Stimulated activated CD4-positive, alpha-beta T cell treated with anti-CD3 and anti-CD28 coated beads, Interleukin-15, amount 100 ng/mL, for 48 hours (primary cell): ENCODE data around the gene TNS3.
"Not testable (repeated sequence)": the region's sequence is repeated elsewhere in the genome, so short reads cannot be mapped to it uniquely, and the experiment has no call there.

Experiments used
- DNase-seq, 2 donors: peaks; one replicate each; pipeline ENCODE4 v3.0.0-alpha.2; 2020; ENCODE audit warnings: low read depth in 2 of 2

The TNS3 gene

GRCh38 chr7:47603514-47604255 is 21.8 kb upstream of the TNS3 start:
- not testable (repeated sequence) for DNase-seq

GRCh38 chr7:47602272-47603004 is 20.5 kb upstream of the TNS3 start:
- no peak for DNase-seq

- DNase-seq, result no peak
These were observed 20.0 kb upstream of the TNS3 start for GRCh38 chr7:47601881-47602249.

GRCh38 chr7:47601119-47601880 is 19.4 kb upstream of the TNS3 start:
- no peak for DNase-seq

- no peak for DNase-seq
These were observed 18.5 kb upstream of the TNS3 start for GRCh38 chr7:47600199-47601118.

- DNase-seq, result no peak
These were observed 15.5 kb upstream of the TNS3 start for GRCh38 chr7:47597379-47597778.

- no peak for DNase-seq
These were observed 14.7 kb upstream of the TNS3 start for GRCh38 chr7:47596502-47597202.

GRCh38 chr7:47594406-47594805 is 12.5 kb upstream of the TNS3 start:
- no peak for DNase-seq

- DNase-seq, result no peak
These were observed 10.0 kb upstream of the TNS3 start for GRCh38 chr7:47591655-47592572.

- no peak for DNase-seq
These were observed 9.3 kb upstream of the TNS3 start for GRCh38 chr7:47591089-47591654.

- not testable (repeated sequence) for DNase-seq
These were observed 8.3 kb upstream of the TNS3 start for GRCh38 chr7:47590215-47590614.

- DNase-seq, result no peak
These were observed 6.9 kb upstream of the TNS3 start for GRCh38 chr7:47588704-47589225.

GRCh38 chr7:47587976-47588375 is 6.1 kb upstream of the TNS3 start:
- no peak for DNase-seq

GRCh38 chr7:47587351-47587750 is 5.4 kb upstream of the TNS3 start:
- no peak for DNase-seq

- DNase-seq, result no peak
These were observed 5.0 kb upstream of the TNS3 start for GRCh38 chr7:47586925-47587324.

- not testable (repeated sequence) for DNase-seq
These were observed 4.3 kb upstream of the TNS3 start for GRCh38 chr7:47586161-47586670.

- DNase-seq, result no peak
These were observed 2.6 kb upstream of the TNS3 start for GRCh38 chr7:47584536-47584895.

GRCh38 chr7:47583739-47584535 is 2.0 kb upstream of the TNS3 start:
- DNase-seq, result no peak
